ENCODE measurements around the gene ZDHHC23. TPM values are rescaled to one million over a fixed set of nuclear protein-coding genes. Genes with fewer than 3 reads are reported as not detected.

ZDHHC23 gene
- polyA plus RNA-seq, 1 of the 3 experiments (the other 2 are of a cell fraction): 3.7 TPM

- no peak overlapping the region for H3K4me2 ChIP-seq
These were observed 37.7 kb downstream of the ZDHHC23 start for GRCh38 chr3:113985541-113985940.

GRCh38 chr3:114005481-114005880 lies 57.7 kb downstream of the ZDHHC23 start:
- Histone ChIP-seq H3K27me3 (ENCODE audit: insufficient read depth) (no peaks in the 10 kb centered on the region), H3K4me3 (ENCODE audit: low read depth in 2 of 2, low read length in 1 of 2) (no peak overlapping the region), H3K79me2 (ENCODE audit: insufficient read depth) (no peaks in the 10 kb centered on the region), H2AFZ (ENCODE audit: low read depth) (no peak overlapping the region), H3K27ac (ENCODE audit: low read depth in 2 of 2, low read length in 1 of 2) (no peak overlapping the region), H3K36me3 (replicated peaks in 1 of 2; ENCODE audit: control insufficient read depth in 1 of 2, insufficient read depth in 2 of 2, low read length in 1 of 2) (peaks cover 19% of the 10 kb centered on the region in 2 experiments), H3K9me2 (no peaks in the 10 kb centered on the region), H3K4me2 (no peak overlapping the region), H3K4me1 (ENCODE audit: control insufficient read depth in 1 of 2, insufficient read depth in 2 of 2, low read depth in 1 of 2, low read length in 1 of 2) (no peaks in the 10 kb centered on the region), H4K20me1 (ENCODE audit: insufficient read depth) (no peaks in the 10 kb centered on the region), H3F3A (replicated peaks; ENCODE audit: insufficient read depth) (no peaks in the 10 kb centered on the region), H3K9me3 (no peaks in the 10 kb centered on the region), H3K9ac (no peak overlapping the region)
- DNase-seq: no peak
- POLR2A ChIA-PET: no interaction called here
- WGBS (ENCODE audit: low lambda C conversion rate): 88% methylated on average over 5 of the region's 5 CpGs
- CTCF ChIA-PET: no interaction called here
- TF ChIP-seq NFIC (IDR thresholded peaks at IDR 0.05; ENCODE audit: borderline replicate concordance): no peak
- TF ChIP-seq FOSL2 (IDR thresholded peaks at IDR 0.05; ENCODE audit: borderline replicate concordance, low read depth): no peak
- no peak for TF ChIP-seq USF2 (IDR thresholded peaks at IDR 0.05; ENCODE audit: borderline replicate concordance, low read depth, low read length)
- TF ChIP-seq FOXM1 (IDR thresholded peaks at IDR 0.05; ENCODE audit: low read depth): no peak
- no peak for TF ChIP-seq ZBTB33 (IDR thresholded peaks at IDR 0.05; ENCODE audit: borderline replicate concordance, low read depth)
- TF ChIP-seq EZH2phosphoT487 (IDR thresholded peaks at IDR 0.05; ENCODE audit: borderline replicate concordance, low read depth): no peak
- TF ChIP-seq SIN3A (IDR thresholded peaks at IDR 0.05; ENCODE audit: borderline replicate concordance, low read depth, low read length): no peak
- no peak for TF ChIP-seq RFX5 (IDR thresholded peaks at IDR 0.05; ENCODE audit: low read length)

More at GRCh38 chr3:113985541-113985940, 37.7 kb downstream of the ZDHHC23 start:
- H2AFZ ChIP-seq (ENCODE audit: low read depth): no peak overlapping the region
- no peaks in the 10 kb centered on the region for H3K9me3 ChIP-seq
- WGBS (ENCODE audit: low lambda C conversion rate): 72% methylated on average over 4 of the region's 4 CpGs
- H3K27ac ChIP-seq (ENCODE audit: low read depth in 2 of 2, low read length in 1 of 2): no peak overlapping the region
- no peak for DNase-seq
- H3K4me3 ChIP-seq (ENCODE audit: low read depth in 2 of 2, low read length in 1 of 2): no peak overlapping the region
- peaks cover 14 to 15% of the 10 kb centered on the region in 2 experiments for H3K36me3 ChIP-seq (replicated peaks in 1 of 2; ENCODE audit: control insufficient read depth in 1 of 2, insufficient read depth in 2 of 2, low read length in 1 of 2)
- POLR2A ChIA-PET: no interaction called here
- H3K79me2 ChIP-seq (ENCODE audit: insufficient read depth): no peaks in the 10 kb centered on the region
- H3K9ac ChIP-seq: no peak overlapping the region
- no peaks in the 10 kb centered on the region for H3K9me2 ChIP-seq
- H3F3A ChIP-seq (replicated peaks; ENCODE audit: insufficient read depth): no peaks in the 10 kb centered on the region
- no peaks in the 10 kb centered on the region for H3K4me1 ChIP-seq (ENCODE audit: control insufficient read depth in 1 of 2, insufficient read depth in 2 of 2, low read depth in 1 of 2, low read length in 1 of 2)
- H3K27me3 ChIP-seq (ENCODE audit: insufficient read depth): no peaks in the 10 kb centered on the region
- TF ChIP-seq SIN3A (IDR thresholded peaks at IDR 0.05; ENCODE audit: borderline replicate concordance, low read depth, low read length) (no peak), ZBTB33 (IDR thresholded peaks at IDR 0.05; ENCODE audit: borderline replicate concordance, low read depth) (no peak), CHD2 (IDR thresholded peaks at IDR 0.05; ENCODE audit: low read length, partially characterized antibody) (no peak), GABPA (IDR thresholded peaks at IDR 0.05; ENCODE audit: low read depth) (no peak), MAX (IDR thresholded peaks at IDR 0.05; ENCODE audit: low read depth) (no peak), FOXM1 (IDR thresholded peaks at IDR 0.05; ENCODE audit: low read depth) (no peak), POLR2AphosphoS5 (IDR thresholded peaks at IDR 0.05; ENCODE audit: low read depth, low read length) (no peak), YY1 (IDR thresholded peaks at IDR 0.05; ENCODE audit: low read depth) (no peak), NFIC (IDR thresholded peaks at IDR 0.05; ENCODE audit: borderline replicate concordance) (no peak), GATA2 (CRISPR knock-in tag; IDR thresholded peaks at IDR 0.05) (no peak), NRF1 (IDR thresholded peaks at IDR 0.05; ENCODE audit: low read depth, low read length) (no peak), EP300 (IDR thresholded peaks at IDR 0.05; ENCODE audit: borderline replicate concordance in 1 of 2, low read depth in 1 of 2, low read length in 1 of 2) (no peak), EZH2phosphoT487 (IDR thresholded peaks at IDR 0.05; ENCODE audit: borderline replicate concordance, low read depth) (no peak), TEAD4 (IDR thresholded peaks at IDR 0.05; ENCODE audit: borderline replicate concordance, insufficient read depth) (no peak), RCOR1 (IDR thresholded peaks at IDR 0.05; ENCODE audit: low read length) (no peak), USF1 (IDR thresholded peaks at IDR 0.05; ENCODE audit: borderline replicate concordance, low read depth) (no peak)
- no peaks in the 10 kb centered on the region for H4K20me1 ChIP-seq (ENCODE audit: insufficient read depth)
- CTCF ChIA-PET: no interaction called here

Data from SK-N-SH (cell line).